NCI-H1092 (cell line): ENCODE results near the gene MROH8.

Experiments used
- DNase-seq: peaks from one replicate; lab custom pipeline; 2025; lab: John Stamatoyannopoulos, UW

The MROH8 gene

GRCh38 chr20:37178839-37179682 lies at the start of gene MROH8, which contains the start of gene RPN2:
Gene MROH8, minus strand, starts transcription at chr20:37179548.
Gene RPN2, plus strand, starts transcription at chr20:37179330. Its CDS starts 27 bp downstream, at chr20:37179357.
- peak; percentile 96 for DNase-seq

DNA sequence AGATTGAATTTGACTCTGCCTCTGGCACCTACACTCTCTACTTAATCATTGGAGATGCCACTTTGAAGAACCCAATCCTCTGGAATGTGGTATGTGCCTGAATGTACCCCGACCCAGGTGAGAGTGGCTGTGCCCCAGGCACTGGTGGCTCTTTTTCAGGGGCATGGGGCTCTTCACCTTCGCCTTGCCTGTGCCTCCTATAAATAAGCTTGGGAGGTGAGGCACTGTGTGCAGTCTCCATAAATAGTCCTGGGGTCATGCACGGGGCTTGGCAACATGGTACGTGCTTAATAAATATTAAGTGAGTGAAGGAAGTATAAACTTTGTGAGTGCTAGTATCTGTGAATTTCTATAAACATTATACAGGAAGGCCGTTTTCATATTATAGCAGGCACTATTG lies 49.3 kb upstream of the MROH8 start:
- no peak for DNase-seq

GRCh38 chr20:37228082-37228481 lies 48.7 kb upstream of the MROH8 start:
- no peak for DNase-seq

- DNase-seq = no peak
Measured at GRCh38 chr20:37226889-37227288, 47.5 kb upstream of the MROH8 start.

- no peak for DNase-seq
Measured at GRCh38 chr20:37225146-37225545, 45.8 kb upstream of the MROH8 start.

- DNase-seq = no peak
Measured at GRCh38 chr20:37223053-37223452, 43.7 kb upstream of the MROH8 start.

GRCh38 chr20:37222086-37222485 lies 42.7 kb upstream of the MROH8 start:
- no peak for DNase-seq

GRCh38 chr20:37220731-37221130 lies 41.4 kb upstream of the MROH8 start:
- no peak for DNase-seq

- DNase-seq = no peak
Measured at GRCh38 chr20:37219751-37220668, 40.7 kb upstream of the MROH8 start.

GRCh38 chr20:37218976-37219375 lies 39.6 kb upstream of the MROH8 start:
- no peak for DNase-seq

- DNase-seq = no peak
Measured at GRCh38 chr20:37218441-37218840, 39.1 kb upstream of the MROH8 start.

GRCh38 chr20:37209661-37210314 lies 30.4 kb upstream of the MROH8 start:
- DNase-seq = no peak

GRCh38 chr20:37209193-37209592 lies 29.8 kb upstream of the MROH8 start:
- no peak for DNase-seq

DNA sequence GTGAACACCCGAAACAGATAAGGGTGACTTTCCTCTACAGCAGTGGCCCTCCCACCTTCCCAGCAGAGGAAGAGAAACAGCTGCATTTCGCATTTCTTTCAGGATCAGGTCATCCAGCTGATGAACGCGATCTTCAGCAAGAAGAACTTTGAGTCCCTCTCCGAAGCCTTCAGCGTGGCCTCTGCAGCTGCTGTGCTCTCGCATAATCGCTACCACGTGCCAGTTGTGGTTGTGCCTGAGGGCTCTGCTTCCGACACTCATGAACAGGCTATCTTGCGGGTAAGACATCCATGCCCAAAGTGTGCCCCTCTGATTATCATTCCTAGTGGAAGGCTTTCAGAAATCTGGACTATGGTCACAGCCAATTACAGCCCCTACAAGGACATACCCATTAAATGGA lies 27.8 kb upstream of the MROH8 start:
- no peak for DNase-seq

DNA sequence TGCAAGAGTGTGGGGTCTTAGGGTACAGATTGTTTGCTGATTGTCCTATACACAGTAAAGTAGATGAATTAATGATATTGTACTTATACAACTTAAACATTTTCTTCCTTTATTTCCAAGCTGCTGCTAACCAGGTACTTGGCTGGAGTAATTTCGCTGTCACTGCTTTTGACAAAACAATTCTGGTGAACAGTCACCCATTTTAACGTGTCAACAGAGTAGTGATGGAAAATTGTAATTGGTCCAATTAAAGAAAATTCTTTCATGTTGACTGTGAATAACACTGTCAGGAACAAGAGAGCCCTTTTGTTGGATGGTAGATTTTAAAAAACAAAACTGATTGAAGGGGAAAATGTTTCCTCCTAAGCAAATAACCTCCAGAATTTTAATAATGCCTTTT lies 26.4 kb upstream of the MROH8 start:
- DNase-seq = no peak

DNA sequence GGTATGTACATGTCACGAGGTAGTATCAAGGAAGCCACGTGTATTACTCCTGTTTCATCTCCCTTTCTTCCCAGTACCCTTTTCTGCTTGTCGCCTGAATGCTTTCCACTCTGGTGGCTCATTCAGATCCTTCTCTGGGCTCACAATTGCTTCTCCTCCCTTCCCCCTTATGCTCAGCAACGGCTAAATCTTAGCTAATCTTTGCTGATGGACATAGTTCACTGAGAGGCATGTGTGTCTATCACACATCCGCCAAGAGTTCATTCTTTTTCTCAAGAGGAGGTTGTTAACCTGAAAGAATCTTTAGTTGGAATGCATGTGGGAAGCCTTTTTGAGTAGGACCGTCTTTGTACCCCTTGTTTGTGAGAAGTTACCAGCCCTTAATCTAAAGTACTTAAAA lies 25.8 kb upstream of the MROH8 start:
- no peak for DNase-seq

GRCh38 chr20:37204056-37204455 lies 24.7 kb upstream of the MROH8 start:
- no peak for DNase-seq

- DNase-seq = no peak
Measured at GRCh38 chr20:37202267-37202943, 23.1 kb upstream of the MROH8 start.

- DNase-seq = no peak
Measured at GRCh38 chr20:37201827-37202162, 22.4 kb upstream of the MROH8 start.

DNA sequence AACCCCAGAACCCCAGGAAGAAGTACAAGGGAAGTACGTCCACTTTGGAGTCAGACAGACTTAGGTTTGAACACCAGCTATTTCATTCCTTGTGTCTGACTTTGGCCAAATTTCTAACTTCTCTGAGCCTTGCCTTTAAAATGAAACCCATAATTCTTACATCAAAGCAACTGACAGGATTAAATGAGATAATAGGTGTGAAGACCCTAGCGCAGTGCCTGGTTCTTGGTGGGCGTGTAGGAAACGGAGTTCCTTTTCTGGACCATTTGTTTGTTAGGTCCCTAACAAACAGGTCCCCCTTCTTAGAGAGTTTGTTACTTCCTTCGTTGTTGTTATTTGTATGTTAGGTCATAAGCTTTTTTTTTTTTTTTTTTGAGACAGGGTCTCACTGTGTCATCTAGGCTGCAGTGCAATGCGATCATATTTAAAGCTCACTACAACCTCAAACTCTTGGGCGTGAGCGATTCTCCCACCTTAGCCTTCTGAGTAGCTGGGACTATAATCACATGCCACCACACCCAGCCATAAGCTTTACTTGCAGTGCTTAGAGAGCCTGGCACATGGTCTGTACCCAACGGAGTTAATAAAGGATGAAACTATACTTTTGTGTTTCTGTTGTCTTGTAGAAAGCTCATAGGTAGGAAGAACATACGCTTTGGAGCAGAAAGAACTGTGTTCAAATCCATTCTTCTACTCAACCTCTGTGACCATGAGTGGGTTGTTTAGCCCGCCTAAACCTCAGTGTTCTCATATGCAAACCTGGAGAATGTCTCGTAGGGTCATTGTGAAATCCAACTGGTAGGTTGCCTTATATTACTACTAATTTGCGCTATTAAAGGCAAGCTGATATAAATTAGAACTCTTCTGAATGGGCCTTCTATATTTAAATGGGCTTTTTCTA lies 21.8 kb upstream of the MROH8 start:
- DNase-seq = no peak

DNA sequence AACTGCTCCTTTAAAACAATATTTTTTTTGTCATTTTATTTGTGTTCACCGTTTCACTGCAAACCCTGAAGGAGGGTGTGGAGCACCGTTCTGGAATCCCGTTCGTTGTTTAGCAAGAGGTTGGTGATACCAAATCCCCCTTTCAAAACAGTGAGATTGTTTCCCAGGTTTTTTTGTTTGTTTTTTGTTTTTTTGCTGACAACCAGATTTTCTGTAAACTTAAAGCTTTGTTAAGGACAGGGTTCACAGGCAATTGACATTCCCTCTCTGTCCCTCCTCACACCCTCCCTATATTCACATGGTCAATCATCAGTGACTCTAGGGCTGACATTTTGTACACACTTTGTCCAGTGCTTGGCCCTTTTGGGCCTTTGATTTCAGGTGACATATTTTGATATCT lies 21.0 kb upstream of the MROH8 start:
- no peak for DNase-seq
